Measurements from ENCODE around the gene ARHGEF3. TPM values are rescaled to one million over a fixed set of nuclear protein-coding genes. Genes with fewer than 3 reads are reported as not detected.

Gene ARHGEF3
- total RNA-seq, 1 experiment from 2014 or later, result 4.4 TPM

- Histone ChIP-seq H3K79me1 (ENCODE audit: insufficient read depth, low read depth, low read length, poor library complexity, severe bottlenecking) (no peaks in the 10 kb centered on the region), H2BK120ac (ENCODE audit: low read depth, low read length, poor library complexity, severe bottlenecking) (no peak overlapping the region), H4K20me1 (ENCODE audit: control insufficient read depth, insufficient read depth, insufficient read length) (no peaks in the 10 kb centered on the region), H3K23me2 (ENCODE audit: insufficient read length, low read depth, low read length, poor library complexity, severe bottlenecking) (no peaks in the 10 kb centered on the region), H2BK5ac (ENCODE audit: insufficient read length, low read length) (no peak overlapping the region), H3K23ac (ENCODE audit: insufficient read length, low read depth, low read length) (no peak overlapping the region), H3K9ac (ENCODE audit: extremely low read depth, insufficient read length, low read length) (no peak overlapping the region), H3K56ac (ENCODE audit: insufficient read length, low read depth, low read length) (no peak overlapping the region), H2AK5ac (ENCODE audit: insufficient read length, low read length) (no peak overlapping the region), H2BK12ac (ENCODE audit: insufficient read length, low read depth, low read length) (no peak overlapping the region), H3K79me2 (ENCODE audit: insufficient read depth, low read length) (no peaks in the 10 kb centered on the region), H3T11ph (ENCODE audit: low read length) (no peak overlapping the region), H3K4me2 (ENCODE audit: insufficient read depth, insufficient read length, low read length) (no peak overlapping the region), H2BK20ac (ENCODE audit: low read depth, low read length, poor library complexity, severe bottlenecking) (no peak overlapping the region), H4K8ac (replicated peaks; ENCODE audit: insufficient read length, low read depth, low read length) (no peak overlapping the region), H3K4me1 (ENCODE audit: insufficient read depth, low read length) (no peaks in the 10 kb centered on the region), H4K91ac (ENCODE audit: insufficient read length, low read depth, low read length) (no peak overlapping the region), H4K5ac (ENCODE audit: insufficient read length, low read depth, low read length) (no peak overlapping the region), H2BK15ac (ENCODE audit: low read depth, low read length) (no peak overlapping the region), H3K4ac (ENCODE audit: low read depth, low read length) (no peak overlapping the region), H3K27ac (ENCODE audit: insufficient read length, low read depth, low read length) (no peak overlapping the region), H2AFZ (ENCODE audit: low read length) (no peak overlapping the region), H3K14ac (ENCODE audit: insufficient read depth, low read length) (no peak overlapping the region), H3K27me3 (ENCODE audit: insufficient read depth, low read length) (no peaks in the 10 kb centered on the region; the same call in 1 of the 2 replicates), H3K18ac (ENCODE audit: insufficient read length, low read depth, low read length) (no peak overlapping the region), H3K9me3 (ENCODE audit: control insufficient read depth, low read depth, low read length) (no peaks in the 10 kb centered on the region)
- Mint-ChIP-seq H3K27me3 (ENCODE audit: low read depth) (no peaks in the 10 kb centered on the region), H3K36me3 (ENCODE audit: insufficient read depth in 1 of 3, low read depth in 3 of 3) (no peaks in the 10 kb centered on the region), H3K4me3 (no peak overlapping the region), H3K27ac (no peak overlapping the region), H3K9me3 (no peaks in the 10 kb centered on the region), H3K4me1 (peaks cover 11 to 14% of the 10 kb centered on the region in 2 experiments)
- TF ChIP-seq, protein P1, sequence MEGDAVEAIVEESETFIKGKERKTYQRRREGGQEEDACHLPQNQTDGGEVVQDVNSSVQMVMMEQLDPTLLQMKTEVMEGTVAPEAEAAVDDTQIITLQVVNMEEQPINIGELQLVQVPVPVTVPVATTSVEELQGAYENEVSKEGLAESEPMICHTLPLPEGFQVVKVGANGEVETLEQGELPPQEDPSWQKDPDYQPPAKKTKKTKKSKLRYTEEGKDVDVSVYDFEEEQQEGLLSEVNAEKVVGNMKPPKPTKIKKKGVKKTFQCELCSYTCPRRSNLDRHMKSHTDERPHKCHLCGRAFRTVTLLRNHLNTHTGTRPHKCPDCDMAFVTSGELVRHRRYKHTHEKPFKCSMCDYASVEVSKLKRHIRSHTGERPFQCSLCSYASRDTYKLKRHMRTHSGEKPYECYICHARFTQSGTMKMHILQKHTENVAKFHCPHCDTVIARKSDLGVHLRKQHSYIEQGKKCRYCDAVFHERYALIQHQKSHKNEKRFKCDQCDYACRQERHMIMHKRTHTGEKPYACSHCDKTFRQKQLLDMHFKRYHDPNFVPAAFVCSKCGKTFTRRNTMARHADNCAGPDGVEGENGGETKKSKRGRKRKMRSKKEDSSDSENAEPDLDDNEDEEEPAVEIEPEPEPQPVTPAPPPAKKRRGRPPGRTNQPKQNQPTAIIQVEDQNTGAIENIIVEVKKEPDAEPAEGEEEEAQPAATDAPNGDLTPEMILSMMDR (conservative IDR thresholded peaks at IDR 0.05), result no peak
- DNase-seq, result no peak
- no CpG with 5 or more reads among the region's 2 CpGs for WGBS (ENCODE audit: extremely low coverage, insufficient read length, low lambda C conversion rate)
Measured at GRCh38 chr3:56778893-56779292, 22.9 kb downstream of the ARHGEF3 start.
